Muscle layer of duodenum (tissue), 2 donors: Measurements from ENCODE around the gene CADPS.
A peak's percentile ranks its signal among the peaks of the same experiment; 100 is the strongest.

Experiments used
- H3K27ac ChIP-seq: one replicate; pipeline ENCODE4 v1.7.0; 2013; ENCODE audit warnings: mild to moderate bottlenecking, low read length
- H3K27me3 ChIP-seq: one replicate; pipeline ENCODE4 v1.7.0; 2013; ENCODE audit warnings: low read depth, mild to moderate bottlenecking, control low read depth, low read length
- H3K36me3 ChIP-seq, 2 donors: one replicate each; pipeline ENCODE4 v1.7.0; 2013; ENCODE audit warnings: low read length in 2 of 2, control low read depth in 1 of 2, mild to moderate bottlenecking in 1 of 2; ENCODE audit not compliant: insufficient read depth in 2 of 2, control insufficient read depth in 1 of 2
- H3K4me1 ChIP-seq, 2 donors: one replicate each; pipeline ENCODE4 v1.7.0; 2013; ENCODE audit warnings: low read length in 2 of 2, mild to moderate bottlenecking in 2 of 2, control low read depth in 1 of 2, moderate library complexity in 1 of 2; ENCODE audit not compliant: insufficient read depth in 2 of 2, control insufficient read depth in 1 of 2
- H3K4me3 ChIP-seq, 2 donors: one replicate each; pipeline ENCODE4 v1.7.0; 2013; ENCODE audit warnings: low read length in 2 of 2, low read depth in 1 of 2, mild to moderate bottlenecking in 1 of 2
- H3K9me3 ChIP-seq, 2 donors: one replicate each; pipeline ENCODE4 v1.7.0; 2013; ENCODE audit warnings: low read length in 2 of 2, control low read depth in 1 of 2, mild to moderate bottlenecking in 1 of 2; ENCODE audit not compliant: control insufficient read depth in 1 of 2
- donor health status: healthy.

Gene CADPS

GRCh38 chr3:62892951-62893350 is 17.7 kb upstream of the CADPS start:
- Histone ChIP-seq H3K4me3 (no peak overlapping the region), H3K27me3 (no peaks in the 10 kb centered on the region), H3K36me3 (no peaks in the 10 kb centered on the region), H3K4me1 (no peaks in the 10 kb centered on the region), H3K9me3 (no peaks in the 10 kb centered on the region), H3K27ac (no peak overlapping the region)

GRCh38 chr3:62892045-62892444 is 16.8 kb upstream of the CADPS start:
- H3K4me3 ChIP-seq = no peak overlapping the region
- no peaks in the 10 kb centered on the region for H3K4me1 ChIP-seq
- H3K27ac ChIP-seq = no peak overlapping the region
- no peaks in the 10 kb centered on the region for H3K27me3 ChIP-seq
- H3K9me3 ChIP-seq = no peaks in the 10 kb centered on the region
- no peaks in the 10 kb centered on the region for H3K36me3 ChIP-seq

GRCh38 chr3:62888778-62889177 is 13.6 kb upstream of the CADPS start:
- Histone ChIP-seq H3K27me3 (no peaks in the 10 kb centered on the region), H3K36me3 (no peaks in the 10 kb centered on the region), H3K4me1 (no peaks in the 10 kb centered on the region), H3K4me3 (no peak overlapping the region), H3K27ac (no peak overlapping the region), H3K9me3 (no peaks in the 10 kb centered on the region)

- no peaks in the 10 kb centered on the region for H3K27me3 ChIP-seq
- H3K4me1 ChIP-seq = no peaks in the 10 kb centered on the region
- no peak overlapping the region for H3K4me3 ChIP-seq
- H3K36me3 ChIP-seq = no peaks in the 10 kb centered on the region
- H3K27ac ChIP-seq = no peak overlapping the region
- no peaks in the 10 kb centered on the region for H3K9me3 ChIP-seq
Measured at GRCh38 chr3:62888180-62888579, 13.0 kb upstream of the CADPS start.

- H3K4me1 ChIP-seq = no peaks in the 10 kb centered on the region
- H3K27me3 ChIP-seq = no peaks in the 10 kb centered on the region
- no peaks in the 10 kb centered on the region for H3K36me3 ChIP-seq
Measured at GRCh38 chr3:62885136-62885535, 9.9 kb upstream of the CADPS start.

DNA sequence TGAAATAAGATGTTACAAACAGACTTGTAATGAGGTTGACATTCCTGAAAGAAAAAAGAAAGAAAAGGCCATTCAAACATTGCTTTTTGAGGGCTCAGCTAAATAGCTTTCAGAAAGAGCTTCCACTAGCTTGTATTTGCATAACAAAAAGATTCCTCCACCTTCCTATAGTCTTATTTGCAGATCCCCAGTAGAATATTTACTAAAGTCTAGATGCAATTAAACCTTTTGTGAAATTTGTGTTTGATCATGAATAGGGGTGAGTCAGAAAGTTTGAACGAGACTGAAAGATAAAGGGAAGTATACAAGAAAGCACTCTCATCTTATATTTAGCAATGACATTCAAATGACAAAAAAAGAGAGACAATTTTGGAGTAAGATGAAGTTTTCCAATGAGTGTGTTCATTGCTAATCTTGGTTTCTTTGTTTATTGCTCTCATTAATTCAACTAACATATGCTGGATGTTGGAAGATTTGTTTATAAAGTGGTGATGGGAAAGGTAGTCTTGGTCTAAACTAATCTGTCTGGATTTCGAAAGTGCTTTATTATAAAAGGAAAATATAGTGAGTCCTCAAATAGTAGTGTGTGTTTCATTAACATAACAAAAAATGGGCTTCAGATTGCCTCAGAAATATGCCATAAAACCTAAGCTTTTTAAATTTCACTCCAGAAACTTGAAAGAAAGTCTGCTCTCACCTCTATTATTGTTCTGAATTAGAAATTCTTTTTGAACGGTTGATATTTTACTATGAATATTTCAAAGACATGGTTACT is 9.1 kb upstream of the CADPS start:
- no peaks in the 10 kb centered on the region for H3K9me3 ChIP-seq
- H3K27ac ChIP-seq = no peak overlapping the region
- H3K4me3 ChIP-seq = no peak overlapping the region
- H3K36me3 ChIP-seq = no peaks in the 10 kb centered on the region
- no peaks in the 10 kb centered on the region for H3K27me3 ChIP-seq
- H3K4me1 ChIP-seq = no peaks in the 10 kb centered on the region

More at GRCh38 chr3:62885136-62885535, 9.9 kb upstream of the CADPS start:
- Histone ChIP-seq H3K4me3 (no peak overlapping the region), H3K9me3 (no peaks in the 10 kb centered on the region), H3K27ac (no peak overlapping the region)

DNA sequence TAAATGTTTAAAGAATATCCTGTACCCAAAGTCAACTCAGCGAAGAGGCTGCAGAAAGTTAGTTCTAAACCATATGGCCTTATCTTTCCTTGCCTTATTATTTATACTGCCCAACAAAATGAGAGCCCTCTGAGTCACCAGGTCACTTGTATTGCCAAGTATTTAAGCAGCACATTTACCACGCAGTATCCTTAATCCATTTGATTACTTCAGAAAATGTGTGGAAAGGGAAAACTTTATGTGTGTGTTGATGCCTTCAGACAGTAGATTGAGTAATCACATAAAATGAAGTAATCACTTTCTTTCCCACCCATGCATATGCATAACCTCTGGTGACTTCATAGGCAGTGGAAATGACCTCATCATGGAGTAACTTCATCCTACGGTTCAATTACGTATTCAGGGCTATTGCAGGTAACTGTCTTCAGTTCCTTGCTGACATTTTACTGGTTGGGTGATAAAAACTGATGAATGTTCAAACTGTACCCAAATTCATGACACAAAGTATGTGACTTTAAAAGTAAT is 7.5 kb upstream of the CADPS start:
- no peaks in the 10 kb centered on the region for H3K36me3 ChIP-seq

DNA sequence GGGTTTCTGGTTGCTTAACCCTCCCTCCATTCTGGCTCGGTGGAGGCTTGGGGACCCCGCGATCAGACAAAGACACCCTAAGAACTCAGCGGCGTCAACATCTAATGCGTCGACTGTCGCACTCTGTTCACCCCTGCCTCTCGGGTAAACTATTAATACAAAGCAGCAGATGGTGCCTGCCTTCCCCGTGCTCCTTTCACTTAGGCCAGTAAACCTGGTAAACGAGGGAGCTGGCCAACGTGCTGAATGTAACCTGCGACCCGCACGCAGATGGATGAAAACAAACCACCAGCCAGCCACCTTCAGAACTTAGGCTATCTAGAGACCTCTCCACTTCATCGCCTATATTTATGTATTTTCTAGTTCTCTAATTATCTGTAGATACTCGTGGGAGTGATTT is 848 bp upstream of the CADPS start:
- no peak overlapping the region for H3K27ac ChIP-seq
- H3K27me3 ChIP-seq = no peaks in the 10 kb centered on the region

More for the DNA sequence above, 7.5 kb upstream of the CADPS start:
- no peaks in the 10 kb centered on the region for H3K4me1 ChIP-seq
- H3K27ac ChIP-seq = no peak overlapping the region
- H3K9me3 ChIP-seq = no peaks in the 10 kb centered on the region
- no peak overlapping the region for H3K4me3 ChIP-seq
- no peaks in the 10 kb centered on the region for H3K27me3 ChIP-seq

GRCh38 chr3:62875558-62876002 is 364 bp upstream of the CADPS start:
- Histone ChIP-seq H3K9me3 (peaks cover 0 to 5% of the 10 kb centered on the region in 2 donors), H3K27ac (no peak overlapping the region), H3K36me3 (no peaks in the 10 kb centered on the region), H3K4me3 (peak overlapping the region; percentile 11 to 59), H3K27me3 (no peaks in the 10 kb centered on the region), H3K4me1 (peaks cover 0 to 23% of the 10 kb centered on the region in 2 donors)

More for the DNA sequence above, 848 bp upstream of the CADPS start:
- Histone ChIP-seq H3K4me1 (peaks cover 0 to 23% of the 10 kb centered on the region in 2 donors), H3K9me3 (peaks cover 0 to 5% of the 10 kb centered on the region in 2 donors), H3K4me3 (peak overlapping the region in 1 of 2 donors; percentile 59), H3K36me3 (no peaks in the 10 kb centered on the region)

- no peaks in the 10 kb centered on the region for H3K27me3 ChIP-seq
- no peak overlapping the region for H3K27ac ChIP-seq
- H3K4me3 ChIP-seq = peak overlapping the region; percentile 22 to 69
Measured at GRCh38 chr3:62873761-62874710, 1.2 kb downstream of the CADPS start.

GRCh38 chr3:62873451-62873760 is 1.8 kb downstream of the CADPS start:
- peaks cover 0 to 5% of the 10 kb centered on the region in 2 donors for H3K9me3 ChIP-seq
- no peaks in the 10 kb centered on the region for H3K36me3 ChIP-seq
- peaks cover 0 to 23% of the 10 kb centered on the region in 2 donors for H3K4me1 ChIP-seq
- H3K27me3 ChIP-seq = no peaks in the 10 kb centered on the region
- peak overlapping the region; percentile 22 to 69 for H3K4me3 ChIP-seq
- H3K27ac ChIP-seq = no peak overlapping the region

More at GRCh38 chr3:62873761-62874710, 1.2 kb downstream of the CADPS start:
- Histone ChIP-seq H3K36me3 (no peaks in the 10 kb centered on the region), H3K9me3 (peaks cover 0 to 5% of the 10 kb centered on the region in 2 donors), H3K4me1 (peaks cover 0 to 23% of the 10 kb centered on the region in 2 donors)
